Body of pancreas (tissue), 4 donors: ENCODE data around the gene NTPCR. TPM values are rescaled to one million over a fixed set of nuclear protein-coding genes. Genes with fewer than 3 reads are reported as not detected.

Experiments used
- ATAC-seq: fragments of 150-250 bp; one replicate; pipeline ENCODE4 v1.9.1; 2016
- DNase-seq, 4 donors: peaks; one replicate each; pipeline ENCODE4 v3.0.0-alpha.2; 2019
- H3K27ac ChIP-seq, 4 donors: fragments of 200-600 bp; sonication (generic); 1 replicate in 3 of 4; 2 replicates in 1 of 4; pipeline versions ENCODE4 v1.5.1 to v1.6.1; 2016 to 2019; ENCODE audit warnings: mild to moderate bottlenecking in 1 of 4, mixed read lengths in 1 of 4, moderate library complexity in 1 of 4
- H3K27me3 ChIP-seq, 2 donors: fragments of 200-600 bp; sonication (generic); one replicate each; pipeline ENCODE4 v1.6.0; 2016; ENCODE audit warnings: mild to moderate bottlenecking in 1 of 2
- H3K36me3 ChIP-seq, 2 donors: fragments of 200-600 bp; sonication (generic); replicated peaks in 1 of 2; 2 replicates each; pipeline ENCODE4 v1.5.1; 2016; ENCODE audit warnings: low read depth in 2 of 2; ENCODE audit not compliant: insufficient read depth in 1 of 2
- H3K4me1 ChIP-seq: fragments of 200-600 bp; sonication (generic); one replicate; pipeline ENCODE4 v1.6.0; 2016
- H3K4me3 ChIP-seq, 2 donors: fragments of 200-600 bp; sonication (generic); 1 replicate in 1 of 2; 2 replicates in 1 of 2; pipeline ENCODE4 v1.5.1; 2016 to 2019
- H3K9me3 ChIP-seq, 3 donors: fragments of 200-600 bp; sonication (generic); 1 replicate in 2 of 3; 2 replicates in 1 of 3; pipeline ENCODE4 v1.5.1; 2016
- CTCF ChIP-seq, 7 experiments: fragments of 450-650 bp in 4 of 7; fragments of 200-600 bp in 3 of 7; sonication (generic) in 3 of 7; IDR thresholded peaks; one replicate each; pipeline ENCODE4 v1.5.1; 2016 to 2019; ENCODE audit warnings: antibody characterized with exemption in 7 of 7
- POLR2A ChIP-seq, 3 donors: fragments of 450-650 bp; IDR thresholded peaks; one replicate each; pipeline ENCODE4 v1.6.1; 2016; ENCODE audit warnings: antibody characterized with exemption in 3 of 3, mild to moderate bottlenecking in 2 of 3
- WGBS, 2 donors: methylation state at CpG; one replicate each; pipeline ENCODE4 v1.1.5; 2017; 5-methylcytosine and 5-hydroxymethylcytosine counted together
- intact Hi-C: fragments of 100-400 bp; cut with DNase I; formaldehyde crosslinking; loops from one replicate; pipeline ENCODE4 v1.15.1; 2023
- total RNA-seq, 2 donors: library from RNA; depleted of rRNA; stranded (reverse); fragments of >200 nt; gene quantifications; one replicate each; pipeline ENCODE4 v1.1.0, GENCODE V29; 2016

Gene NTPCR
- total RNA-seq, 2 donors from 2014 or later = 8.2 to 14.3 TPM

GRCh38 chr1:232942413-232943294, 7.8 kb upstream of the NTPCR start:
- intact Hi-C loops = loop anchor here (10.0 kb wide), 1 partner anchor 308 kb away; the partner anchor contains the start of gene SIPA1L2

GRCh38 chr1:232943679-232944252, 6.6 kb upstream of the NTPCR start:
- DNase-seq (no peak), ATAC-seq (no peak)
- Histone ChIP-seq H3K36me3 (no peaks in the 10 kb centered on the region), H3K27me3 (no peaks in the 10 kb centered on the region), H3K4me1 (no peaks in the 10 kb centered on the region), H3K9me3 (no peaks in the 10 kb centered on the region), H3K4me3 (no peak overlapping the region), H3K27ac (no peak overlapping the region)
- 59 to 68% methylated on average over 9 of the region's 9 CpGs for WGBS, 2 donors
- TF ChIP-seq POLR2A (IDR thresholded peaks at IDR 0.05) (no peak), CTCF (IDR thresholded peaks at IDR 0.05) (no peak)
- intact Hi-C loops = loop anchor here (10.0 kb wide), 1 partner anchor 309 kb away; the partner anchor contains the start of gene SIPA1L2

More at GRCh38 chr1:232942413-232943294, 7.8 kb upstream of the NTPCR start:
- WGBS, 2 donors = 52 to 59% methylated on average over 8 of the region's 8 CpGs
- H3K4me1 ChIP-seq = no peaks in the 10 kb centered on the region
- H3K27me3 ChIP-seq = no peaks in the 10 kb centered on the region
- H3K4me3 ChIP-seq = no peak overlapping the region
- no peak overlapping the region for H3K27ac ChIP-seq
- ATAC-seq (no peak), DNase-seq (no peak)
- H3K9me3 ChIP-seq = no peaks in the 10 kb centered on the region
- H3K36me3 ChIP-seq = no peaks in the 10 kb centered on the region
- TF ChIP-seq POLR2A (IDR thresholded peaks at IDR 0.05) (no peak), CTCF (IDR thresholded peaks at IDR 0.05) (no peak)

DNA sequence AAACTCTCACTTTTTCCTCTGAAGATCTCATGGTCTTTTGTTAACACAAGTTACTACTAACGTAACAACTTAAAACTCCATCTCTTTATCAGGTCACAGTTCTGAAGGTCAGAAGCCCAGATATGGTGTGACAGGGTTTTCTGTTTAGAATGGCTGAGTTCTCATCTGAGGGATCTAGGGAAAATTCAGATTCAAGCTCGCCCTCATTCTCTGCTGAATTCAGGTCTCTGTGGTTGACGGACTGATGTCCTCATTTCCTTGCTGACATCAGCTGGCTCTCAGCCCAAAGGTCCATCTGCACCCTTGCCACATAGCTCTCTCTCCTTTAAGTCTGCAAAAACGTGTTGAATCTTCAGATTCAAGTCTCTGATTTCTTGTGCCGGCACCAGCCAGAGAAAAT, 6.1 kb upstream of the NTPCR start:
- no peak for DNase-seq
- TF ChIP-seq CTCF (IDR thresholded peaks at IDR 0.05) = no peak
- TF ChIP-seq POLR2A (IDR thresholded peaks at IDR 0.05) = no peak
- Histone ChIP-seq H3K27me3 (no peaks in the 10 kb centered on the region), H3K9me3 (no peaks in the 10 kb centered on the region), H3K27ac (no peak overlapping the region), H3K4me1 (no peaks in the 10 kb centered on the region), H3K36me3 (no peaks in the 10 kb centered on the region), H3K4me3 (no peak overlapping the region)
- ATAC-seq = no peak
- intact Hi-C loops = loop anchor here (10.0 kb wide), 1 partner anchor 310 kb away; the partner anchor contains the start of gene SIPA1L2
- 64% methylated on average over 5 of the region's 5 CpGs for WGBS, 2 donors

DNA sequence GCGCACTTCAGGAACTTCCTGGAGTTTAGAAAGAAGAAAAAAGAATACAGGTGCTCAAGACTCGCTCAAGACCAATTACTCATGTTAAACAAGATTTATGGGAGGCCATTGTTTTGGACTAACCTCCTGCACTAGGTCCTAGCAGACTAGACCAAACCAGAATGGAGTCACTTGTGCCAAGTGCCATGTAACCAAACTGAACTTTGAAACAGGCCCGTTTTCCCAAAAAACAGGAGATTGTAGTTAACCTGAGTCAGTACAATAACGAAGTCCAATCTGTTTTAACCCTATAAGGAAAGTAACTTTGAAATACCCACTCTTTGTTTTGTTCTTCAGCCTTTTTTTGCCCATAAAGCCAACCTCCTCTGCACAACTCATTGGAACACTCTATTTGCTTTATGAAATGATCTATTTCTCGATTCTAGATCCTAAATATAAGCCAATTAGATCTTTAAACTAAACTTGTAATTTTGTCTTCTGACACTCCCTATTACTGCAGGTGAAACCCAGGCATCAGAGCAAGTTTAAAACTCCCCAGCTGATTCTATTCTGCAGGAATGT, 695 bp upstream of the NTPCR start:
- no peaks in the 10 kb centered on the region for H3K9me3 ChIP-seq
- WGBS, 2 donors = 75 to 82% methylated on average over 5 of the region's 5 CpGs
- peak overlapping the region; percentile 57 to 94 for H3K4me3 ChIP-seq
- intact Hi-C loops = loop anchor here (10.0 kb wide), 1 partner anchor 315 kb away; the partner anchor contains the start of gene SIPA1L2
- no peak for TF ChIP-seq CTCF (IDR thresholded peaks at IDR 0.05)
- TF ChIP-seq POLR2A (IDR thresholded peaks at IDR 0.05) = no peak
- ATAC-seq (no peak), DNase-seq (no peak)
- H3K4me1 ChIP-seq = peaks cover 27% of the 10 kb centered on the region
- H3K36me3 ChIP-seq = no peaks in the 10 kb centered on the region
- H3K27ac ChIP-seq = peak overlapping the region; percentile 57 to 85 (median 78)
- no peaks in the 10 kb centered on the region for H3K27me3 ChIP-seq
